GM12874 (cell line): ENCODE data around the gene SCP2.

ENCODE experiments used
- TF ChIP-seq, protein P1 (sequence below): IDR thresholded peaks from 2 replicates; pipeline ENCODE4 v1.5.1; 2011; ENCODE audit warnings: low read depth, mild to moderate bottlenecking, control low read depth, low read length, moderate library complexity; ENCODE audit not compliant: insufficient read depth

The SCP2 gene

GRCh38 chr1:53061123-53061858 lies 134.2 kb downstream of the SCP2 start:
- TF ChIP-seq, protein P1, sequence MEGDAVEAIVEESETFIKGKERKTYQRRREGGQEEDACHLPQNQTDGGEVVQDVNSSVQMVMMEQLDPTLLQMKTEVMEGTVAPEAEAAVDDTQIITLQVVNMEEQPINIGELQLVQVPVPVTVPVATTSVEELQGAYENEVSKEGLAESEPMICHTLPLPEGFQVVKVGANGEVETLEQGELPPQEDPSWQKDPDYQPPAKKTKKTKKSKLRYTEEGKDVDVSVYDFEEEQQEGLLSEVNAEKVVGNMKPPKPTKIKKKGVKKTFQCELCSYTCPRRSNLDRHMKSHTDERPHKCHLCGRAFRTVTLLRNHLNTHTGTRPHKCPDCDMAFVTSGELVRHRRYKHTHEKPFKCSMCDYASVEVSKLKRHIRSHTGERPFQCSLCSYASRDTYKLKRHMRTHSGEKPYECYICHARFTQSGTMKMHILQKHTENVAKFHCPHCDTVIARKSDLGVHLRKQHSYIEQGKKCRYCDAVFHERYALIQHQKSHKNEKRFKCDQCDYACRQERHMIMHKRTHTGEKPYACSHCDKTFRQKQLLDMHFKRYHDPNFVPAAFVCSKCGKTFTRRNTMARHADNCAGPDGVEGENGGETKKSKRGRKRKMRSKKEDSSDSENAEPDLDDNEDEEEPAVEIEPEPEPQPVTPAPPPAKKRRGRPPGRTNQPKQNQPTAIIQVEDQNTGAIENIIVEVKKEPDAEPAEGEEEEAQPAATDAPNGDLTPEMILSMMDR = no peak

DNA sequence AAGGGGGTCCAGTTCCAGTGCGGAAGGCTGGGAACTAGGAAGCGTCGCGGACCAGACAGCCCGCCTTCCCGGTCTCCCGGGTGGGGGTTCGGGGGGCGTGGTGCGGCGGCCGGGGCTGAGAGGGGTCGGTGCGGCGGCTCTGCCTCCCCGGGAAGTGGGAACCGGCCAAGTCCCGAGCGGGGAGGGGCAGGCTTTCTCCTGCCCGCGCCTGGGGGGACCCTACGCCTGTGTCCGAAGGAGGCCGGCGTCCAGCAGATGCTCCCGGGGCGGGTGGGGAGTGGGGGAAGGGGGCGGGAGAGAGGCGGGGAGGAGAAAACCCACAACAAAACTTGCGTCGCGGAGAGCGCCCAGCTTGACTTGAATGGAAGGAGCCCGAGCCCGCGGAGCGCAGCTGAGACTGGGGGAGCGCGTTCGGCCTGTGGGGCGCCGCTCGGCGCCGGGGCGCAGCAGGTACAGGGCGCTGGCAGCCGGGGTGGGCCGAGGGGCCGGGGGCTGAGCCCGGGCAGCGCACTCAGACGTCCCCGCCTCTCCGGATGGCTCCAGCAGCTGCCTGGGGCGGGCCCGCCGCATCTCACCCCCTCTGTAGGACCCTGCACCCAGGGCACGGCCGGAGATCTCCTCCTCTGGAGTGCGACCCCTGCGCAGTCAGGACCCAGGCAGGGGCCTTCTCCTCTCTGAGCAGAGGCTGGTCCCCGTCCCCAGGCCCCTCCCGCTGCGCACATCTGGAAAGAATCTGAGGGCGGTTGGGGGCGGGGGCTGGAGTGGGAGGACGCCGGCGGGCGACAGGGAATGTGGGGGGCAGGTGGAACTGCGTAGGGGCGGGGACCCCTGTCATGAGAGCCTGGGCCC lies 135.0 kb downstream of the SCP2 start, which contains the start of gene PODN:
Gene PODN, plus strand, starts transcription at position 355 of the 849 bp plus-strand sequence. CDS start 7,643 bp downstream, outside the sequence.
- TF ChIP-seq, protein P1 = no peak

DNA sequence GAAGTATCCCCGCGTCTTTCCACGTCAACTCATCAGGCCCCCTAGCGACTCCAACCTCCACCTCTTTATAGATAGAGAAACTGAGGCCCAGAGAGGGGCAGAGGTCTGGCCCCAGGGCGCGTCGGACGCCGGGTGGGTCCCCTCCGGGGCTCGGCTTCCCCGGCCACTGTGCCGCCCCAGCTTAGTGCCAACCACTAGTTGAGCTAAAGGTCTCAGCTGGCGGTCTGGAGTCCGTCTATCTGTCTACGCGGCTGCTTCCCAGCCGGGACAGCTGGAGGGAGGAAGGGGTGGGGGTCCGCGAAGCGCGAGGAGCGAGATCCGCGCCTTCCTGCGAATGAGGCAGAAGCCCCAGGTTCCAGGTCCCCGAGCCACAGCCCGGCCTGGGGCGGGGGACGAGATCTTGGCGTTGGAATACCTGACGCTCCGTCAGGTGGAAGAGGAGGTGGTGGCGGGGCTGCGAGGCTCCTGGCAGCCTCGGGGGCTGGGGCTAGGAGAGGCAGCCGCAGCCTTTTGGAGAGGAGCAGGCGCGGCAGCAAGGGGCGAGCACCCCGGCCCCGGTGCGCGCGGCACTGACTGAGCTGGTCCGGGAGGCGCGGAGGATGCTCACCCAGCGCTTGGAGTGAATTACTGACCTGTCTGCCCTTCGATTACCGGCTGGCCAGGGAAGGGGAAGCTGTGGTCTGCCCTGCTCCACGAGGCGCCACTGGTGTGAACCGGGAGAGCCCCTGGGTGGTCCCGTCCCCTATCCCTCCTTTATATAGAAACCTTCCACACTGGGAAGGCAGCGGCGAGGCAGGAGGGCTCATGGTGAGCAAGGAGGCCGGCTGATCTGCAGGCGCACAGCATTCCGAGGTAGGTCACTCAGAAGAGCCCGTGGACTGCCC lies 135.9 kb downstream of the SCP2 start:
- TF ChIP-seq, protein P1 = no peak

DNA sequence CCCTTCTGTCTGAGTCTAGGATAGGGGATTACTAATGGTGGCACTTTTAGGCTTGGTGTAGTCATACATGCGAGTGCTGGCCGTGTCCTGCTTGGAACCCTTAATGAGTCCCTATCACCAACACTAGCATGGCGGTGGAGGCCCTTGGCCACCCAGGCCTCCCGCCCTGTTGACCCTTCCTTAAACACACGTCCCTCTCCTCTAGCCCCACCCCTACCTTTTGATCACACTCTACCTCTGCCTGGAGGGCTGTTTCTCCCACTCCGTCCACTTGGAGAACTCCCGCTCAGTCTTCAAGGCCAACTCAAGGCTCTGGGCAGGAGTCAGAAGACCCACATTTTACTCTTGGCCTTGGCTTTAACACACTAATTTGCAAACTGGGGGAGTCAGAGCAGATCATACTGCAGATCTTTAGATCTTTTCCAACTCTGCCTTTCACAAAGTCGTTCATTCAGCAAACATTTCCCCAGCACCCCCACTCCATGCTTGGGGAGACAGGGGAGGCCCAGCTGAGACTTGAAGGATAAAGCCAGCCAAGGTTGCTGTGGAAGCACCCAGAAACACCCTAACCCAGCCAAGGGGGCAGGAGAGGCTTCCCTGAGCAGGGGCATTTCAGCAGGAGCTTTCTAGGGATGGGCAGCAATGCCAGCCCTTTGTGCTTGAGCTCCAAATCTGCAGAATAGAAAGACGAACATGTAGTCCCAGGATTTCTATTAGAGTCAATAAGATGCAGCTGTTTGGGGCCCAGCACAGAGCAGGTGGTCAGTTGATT lies 136.9 kb downstream of the SCP2 start:
- TF ChIP-seq, protein P1 = no peak

DNA sequence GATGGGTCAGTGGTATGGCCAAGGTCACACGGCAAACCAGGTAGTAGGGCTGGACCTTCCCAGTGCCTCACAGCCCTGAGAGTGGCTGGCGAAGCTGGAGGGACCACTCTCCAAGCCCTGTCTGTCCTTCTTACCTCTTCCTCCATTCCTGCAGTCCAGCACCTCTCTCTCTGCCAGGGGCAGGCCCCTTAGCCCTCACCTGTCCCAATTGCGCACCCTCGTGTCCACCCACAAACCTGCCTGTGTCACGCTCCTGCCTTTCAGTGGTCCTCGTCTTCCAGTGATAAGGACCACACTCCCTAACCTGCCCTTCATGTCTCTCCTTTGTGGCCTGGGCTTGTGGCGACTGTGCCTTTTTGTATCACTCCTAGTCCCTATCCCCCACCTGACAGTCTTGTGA lies 138.3 kb downstream of the SCP2 start:
- TF ChIP-seq, protein P1 = no peak

- TF ChIP-seq, protein P1 = no peak
Observed at GRCh38 chr1:53066488-53066887, 139.4 kb downstream of the SCP2 start.
